NCI-H1417 (cell line): Measurements from ENCODE around the gene MET.
"Not testable (repeated sequence)": the region's sequence is repeated elsewhere in the genome, so short reads cannot be mapped to it uniquely, and the experiment has no call there.

Experiments used
- DNase-seq, 3 experiments: peaks; one replicate each; lab custom pipeline; 2025; lab: John Stamatoyannopoulos, UW

MET gene

DNA sequence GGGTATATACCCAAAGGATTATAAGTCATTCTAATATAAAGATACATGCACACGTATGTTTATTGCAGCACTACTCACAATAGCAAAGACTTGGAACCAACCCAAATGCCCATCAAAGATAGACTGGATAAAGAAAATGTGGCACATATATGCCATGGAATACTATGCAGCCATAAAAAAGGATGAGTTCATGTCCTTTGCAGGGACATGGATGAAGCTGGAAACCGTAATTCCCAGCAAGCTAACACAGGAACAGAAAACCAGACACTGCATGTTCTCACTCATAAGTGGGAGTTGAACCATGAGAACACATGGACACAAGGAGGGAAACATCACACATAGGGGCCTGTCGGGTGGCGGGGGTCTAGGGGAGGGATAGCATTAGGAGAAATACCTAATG, 79.1 kb downstream of the MET start:
- DNase-seq: not testable (repeated sequence)

DNA sequence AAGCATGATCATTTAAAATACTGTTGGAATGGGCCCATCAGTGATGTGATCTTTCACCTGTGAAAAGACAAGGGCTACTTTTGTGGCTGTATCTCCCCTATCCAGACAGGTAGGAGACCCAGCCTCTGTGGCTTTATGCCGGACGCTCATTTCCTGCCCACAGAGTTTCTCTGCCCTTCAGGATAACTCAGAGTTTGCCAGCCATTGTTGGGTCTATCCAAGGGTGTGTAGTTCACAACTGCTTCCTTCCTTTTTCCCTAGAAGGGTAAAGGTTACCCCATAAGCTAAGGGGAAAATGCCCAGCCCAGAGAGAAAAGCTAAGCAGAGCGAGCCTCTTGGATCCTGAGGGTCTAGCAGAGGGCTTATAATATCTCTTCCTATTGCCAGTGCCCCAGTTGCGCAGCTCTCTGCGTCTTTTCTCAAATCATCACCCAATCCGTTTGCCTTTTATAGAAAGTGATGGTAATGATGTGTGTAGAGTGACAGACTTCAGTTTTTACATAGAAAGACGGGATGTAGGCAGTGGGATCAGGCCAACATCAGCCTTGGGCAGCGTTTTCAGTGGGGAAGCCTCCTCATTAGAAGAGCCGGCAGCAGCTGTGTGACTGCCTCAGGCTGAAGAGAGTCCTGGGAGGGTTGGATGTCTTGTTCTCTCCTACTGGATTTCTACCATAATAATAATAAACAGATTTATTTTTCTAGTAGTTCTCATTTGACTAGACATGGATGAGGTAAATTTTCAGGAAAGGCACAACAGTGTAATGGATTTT, 80.5 kb downstream of the MET start:
- DNase-seq: no peak

DNA sequence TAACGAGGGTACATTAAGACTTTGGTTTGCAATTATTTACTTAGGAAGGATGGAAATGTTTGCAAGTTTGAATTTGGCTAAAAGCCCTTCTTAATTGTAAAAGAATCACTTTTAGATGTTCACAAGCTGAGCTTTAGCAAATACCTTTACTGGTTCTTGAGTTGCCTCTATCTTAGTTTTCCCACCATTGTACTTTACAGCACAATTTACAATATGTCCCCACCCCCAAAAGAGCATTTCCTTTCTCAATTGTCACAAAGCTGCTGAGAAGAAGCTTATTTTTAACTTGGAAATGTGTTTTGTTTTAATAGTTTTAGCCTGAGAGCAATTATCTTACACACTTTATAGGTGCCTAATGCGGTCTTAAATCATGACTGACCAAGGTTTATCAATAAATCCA, 81.1 kb downstream of the MET start:
- no peak for DNase-seq

DNA sequence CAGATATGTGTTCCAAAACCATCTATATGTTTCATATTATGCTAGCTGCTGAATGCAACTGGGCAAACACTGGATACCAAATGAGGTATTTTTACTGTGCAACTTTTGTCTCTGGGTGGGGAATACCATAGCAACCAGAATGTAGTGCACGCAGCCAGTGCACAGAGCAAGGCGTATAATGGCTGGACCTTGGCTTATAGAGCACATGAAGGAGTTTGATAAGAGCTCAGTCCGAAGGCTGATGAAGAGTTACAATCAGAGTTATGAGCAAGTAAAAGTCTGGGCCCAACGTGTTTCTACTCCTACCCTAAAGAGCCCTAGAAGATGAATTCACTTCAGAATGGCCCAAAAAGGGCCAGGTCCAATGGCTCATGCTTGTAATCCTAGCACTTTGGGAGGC, 82.2 kb downstream of the MET start:
- no peak for DNase-seq

DNA sequence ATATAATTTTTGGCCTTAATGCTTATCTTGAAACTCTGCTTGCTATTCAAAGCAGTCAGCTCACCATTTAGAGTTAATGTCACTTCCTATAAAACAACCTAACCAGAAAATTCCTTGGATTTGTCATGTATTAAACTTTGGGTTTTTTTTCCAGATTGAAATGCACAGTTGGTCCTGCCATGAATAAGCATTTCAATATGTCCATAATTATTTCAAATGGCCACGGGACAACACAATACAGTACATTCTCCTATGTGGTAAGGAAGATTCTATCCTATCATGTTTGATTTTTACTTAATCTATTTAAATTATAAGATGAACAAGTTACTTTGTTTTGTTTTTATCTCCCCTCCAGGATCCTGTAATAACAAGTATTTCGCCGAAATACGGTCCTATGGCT, 85.3 kb downstream of the MET start:
- no peak for DNase-seq

DNA sequence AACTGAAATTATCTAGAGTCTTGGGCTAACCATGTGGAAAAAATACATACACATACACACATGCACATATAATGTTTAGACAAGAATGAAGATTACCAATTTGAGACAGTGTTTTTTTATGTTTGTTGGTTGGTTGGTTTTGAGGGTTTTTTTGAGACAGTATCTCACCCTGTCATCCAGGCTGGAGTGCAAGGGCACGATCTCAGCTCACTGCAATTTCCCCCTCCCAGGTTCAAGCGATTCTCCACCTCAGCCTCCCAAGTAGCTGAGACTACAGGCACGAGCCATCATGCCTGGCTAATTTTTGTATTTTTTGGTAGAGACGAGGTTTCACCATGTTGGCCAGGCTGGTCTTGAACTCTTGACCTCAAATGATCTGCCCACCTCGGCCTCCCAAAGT, 87.6 kb downstream of the MET start:
- DNase-seq: not testable (repeated sequence)

DNA sequence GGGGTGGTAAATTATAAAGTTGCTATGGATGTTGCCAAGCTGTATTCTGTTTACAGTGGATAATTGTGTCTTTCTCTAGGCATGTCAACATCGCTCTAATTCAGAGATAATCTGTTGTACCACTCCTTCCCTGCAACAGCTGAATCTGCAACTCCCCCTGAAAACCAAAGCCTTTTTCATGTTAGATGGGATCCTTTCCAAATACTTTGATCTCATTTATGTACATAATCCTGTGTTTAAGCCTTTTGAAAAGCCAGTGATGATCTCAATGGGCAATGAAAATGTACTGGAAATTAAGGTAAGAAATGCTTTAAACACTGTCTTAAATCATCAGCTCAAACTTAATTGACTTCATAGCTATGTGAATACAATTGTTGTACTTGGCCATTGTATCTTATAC, 91.0 kb downstream of the MET start:
- peak in 1 of 3 experiments; percentile 47 for DNase-seq

DNA sequence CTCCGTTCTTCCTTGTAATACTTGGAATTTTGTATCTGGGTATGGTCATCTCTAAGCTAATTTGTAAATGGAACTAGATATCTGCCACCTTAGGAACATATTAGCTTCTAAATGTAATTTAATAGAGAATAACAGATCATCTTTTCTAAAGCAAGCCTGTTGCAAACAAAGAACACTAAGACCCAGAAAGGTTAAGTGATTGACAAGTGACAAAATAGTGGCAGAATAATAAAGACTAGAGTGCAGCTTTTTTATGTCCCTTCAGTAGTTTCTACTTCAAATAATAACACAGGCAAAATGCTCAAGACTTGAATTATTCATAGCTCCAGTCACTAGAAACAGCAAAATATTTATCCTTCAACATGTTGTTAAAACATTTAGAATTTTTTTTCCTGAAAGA, 91.7 kb downstream of the MET start:
- DNase-seq: no peak

DNA sequence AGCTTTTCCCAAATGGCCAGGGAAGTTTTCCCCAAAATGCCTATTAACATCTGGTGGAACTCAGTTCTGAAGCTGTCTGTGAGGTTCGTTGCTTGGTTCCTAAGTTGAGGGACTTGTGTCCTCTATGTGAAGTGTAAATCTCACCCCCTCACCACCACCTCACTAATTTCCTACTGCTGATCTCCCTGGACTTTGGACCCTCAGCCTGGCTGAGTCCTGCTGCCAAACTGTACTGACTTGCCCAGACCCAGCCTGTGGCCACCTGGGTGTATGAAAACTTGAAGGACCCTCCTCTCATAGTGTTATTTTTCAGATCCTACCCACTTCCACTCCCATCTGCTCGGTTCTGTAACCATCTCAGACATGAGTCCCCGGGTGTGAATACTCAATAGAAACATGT, 94.9 kb downstream of the MET start:
- no peak for DNase-seq

DNA sequence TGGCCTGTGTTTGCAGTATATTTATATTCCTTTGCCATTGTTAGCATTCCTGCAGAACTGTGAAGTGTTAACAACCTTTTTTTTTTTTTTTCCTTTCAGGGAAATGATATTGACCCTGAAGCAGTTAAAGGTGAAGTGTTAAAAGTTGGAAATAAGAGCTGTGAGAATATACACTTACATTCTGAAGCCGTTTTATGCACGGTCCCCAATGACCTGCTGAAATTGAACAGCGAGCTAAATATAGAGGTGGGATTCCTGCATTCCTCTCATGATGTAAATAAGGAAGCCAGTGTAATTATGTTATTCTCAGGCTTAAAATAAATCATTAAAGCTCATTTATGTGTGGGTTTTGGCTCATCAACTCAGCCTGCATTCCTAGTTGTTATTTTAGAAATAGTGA, 97.5 kb downstream of the MET start:
- DNase-seq: no peak

DNA sequence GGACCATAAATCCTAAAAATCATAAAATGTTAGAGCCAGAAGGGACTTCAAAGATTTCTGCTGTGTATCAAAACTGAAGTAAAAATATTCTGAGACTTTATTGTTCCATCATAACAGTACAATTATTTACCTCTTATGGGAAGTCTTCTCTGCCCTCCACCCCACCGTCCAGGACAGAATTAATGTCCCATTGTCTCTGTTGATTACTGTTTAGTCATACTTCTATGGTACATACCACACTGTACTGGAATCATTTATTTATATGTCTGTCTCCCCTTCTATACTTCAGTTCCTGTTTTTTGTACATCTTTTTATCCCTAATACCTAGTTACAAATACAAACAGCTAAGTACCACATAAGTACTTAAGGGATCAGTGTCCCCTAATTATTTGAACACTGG, 98.9 kb downstream of the MET start:
- no peak for DNase-seq

DNA sequence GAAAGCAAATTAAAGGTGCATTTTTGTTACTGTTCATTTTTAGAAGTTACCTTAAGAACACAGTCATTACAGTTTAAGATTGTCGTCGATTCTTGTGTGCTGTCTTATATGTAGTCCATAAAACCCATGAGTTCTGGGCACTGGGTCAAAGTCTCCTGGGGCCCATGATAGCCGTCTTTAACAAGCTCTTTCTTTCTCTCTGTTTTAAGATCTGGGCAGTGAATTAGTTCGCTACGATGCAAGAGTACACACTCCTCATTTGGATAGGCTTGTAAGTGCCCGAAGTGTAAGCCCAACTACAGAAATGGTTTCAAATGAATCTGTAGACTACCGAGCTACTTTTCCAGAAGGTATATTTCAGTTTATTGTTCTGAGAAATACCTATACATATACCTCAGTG, 99.6 kb downstream of the MET start:
- no peak for DNase-seq

DNA sequence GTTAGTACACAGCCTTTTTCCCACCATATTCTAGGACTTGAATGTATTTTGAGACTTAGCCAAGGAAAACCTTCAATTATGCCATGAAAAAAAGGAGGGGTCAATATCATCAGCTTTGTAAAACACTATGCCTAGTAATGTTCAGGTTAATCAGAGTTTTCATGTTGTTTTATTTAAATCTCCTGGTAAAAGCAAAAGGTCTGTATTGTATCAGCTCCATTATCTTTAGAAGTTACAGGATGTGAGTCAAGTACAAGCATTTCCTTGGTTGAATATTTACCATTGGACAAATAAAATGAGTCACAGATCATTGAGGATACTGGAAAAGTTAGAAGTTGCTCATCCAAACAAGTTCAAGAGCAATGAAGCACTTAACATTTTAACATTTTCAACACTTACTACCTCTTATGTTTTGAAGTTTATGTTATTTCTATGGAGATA, 100.4 kb downstream of the MET start:
- DNase-seq: no peak

DNA sequence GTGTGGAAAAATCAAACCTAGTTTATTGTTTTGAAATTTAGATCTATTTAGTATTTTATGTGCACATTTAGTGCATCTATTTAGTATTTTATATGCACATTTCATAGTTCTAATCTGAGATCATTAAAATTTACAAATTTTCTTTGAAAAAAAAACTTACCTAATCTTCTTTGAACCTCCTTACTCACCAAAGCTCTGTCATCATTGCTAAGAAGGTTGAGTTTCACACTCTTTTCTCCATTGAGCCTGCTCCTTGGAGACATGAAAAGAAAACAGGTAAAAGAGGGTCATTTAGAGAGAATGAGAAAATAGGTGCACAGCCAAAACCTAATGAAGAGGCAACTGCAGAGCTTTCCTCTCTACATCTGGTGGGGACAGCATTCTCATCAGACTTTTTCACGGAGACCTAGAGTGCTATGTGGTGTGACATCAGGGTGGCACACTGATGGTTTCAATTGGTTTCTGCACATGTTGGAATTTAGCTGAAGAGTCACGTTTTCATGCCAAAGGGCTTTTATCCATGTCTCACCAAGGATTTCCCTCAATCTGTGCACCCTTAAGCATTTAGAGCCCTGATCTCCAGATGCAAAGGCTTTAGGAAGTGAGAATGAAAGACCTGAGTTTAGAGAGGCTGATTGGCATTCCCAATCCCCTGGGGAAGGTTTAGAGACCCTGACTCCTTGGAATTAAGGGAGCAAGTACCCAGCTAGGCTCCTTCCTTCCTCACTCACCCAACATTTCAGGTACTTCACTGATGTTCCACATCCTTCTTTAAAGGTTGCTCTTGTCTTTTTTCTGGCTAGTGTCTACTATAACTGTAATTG, 101.1 kb downstream of the MET start:
- DNase-seq: no peak

DNA sequence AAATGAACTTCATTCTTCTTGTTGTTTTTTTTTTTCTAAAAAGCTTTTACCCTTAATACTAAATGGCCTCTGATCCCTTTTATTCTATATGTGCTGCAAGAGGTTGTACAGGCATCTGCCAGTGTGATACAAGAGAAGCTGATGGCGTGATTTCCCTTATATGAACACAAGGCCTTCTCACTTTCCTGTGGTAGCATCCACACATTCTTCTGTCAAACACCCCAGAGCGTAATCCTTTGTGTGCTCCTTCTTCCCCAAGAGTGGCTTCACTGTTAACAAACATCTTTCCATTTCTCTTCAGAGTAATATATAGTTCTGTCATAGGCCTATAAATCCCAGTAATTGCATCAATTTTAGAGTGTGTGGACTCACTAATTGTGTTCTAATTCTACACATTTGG, 104.0 kb downstream of the MET start:
- DNase-seq: peak in 1 of 3 experiments; percentile 63

DNA sequence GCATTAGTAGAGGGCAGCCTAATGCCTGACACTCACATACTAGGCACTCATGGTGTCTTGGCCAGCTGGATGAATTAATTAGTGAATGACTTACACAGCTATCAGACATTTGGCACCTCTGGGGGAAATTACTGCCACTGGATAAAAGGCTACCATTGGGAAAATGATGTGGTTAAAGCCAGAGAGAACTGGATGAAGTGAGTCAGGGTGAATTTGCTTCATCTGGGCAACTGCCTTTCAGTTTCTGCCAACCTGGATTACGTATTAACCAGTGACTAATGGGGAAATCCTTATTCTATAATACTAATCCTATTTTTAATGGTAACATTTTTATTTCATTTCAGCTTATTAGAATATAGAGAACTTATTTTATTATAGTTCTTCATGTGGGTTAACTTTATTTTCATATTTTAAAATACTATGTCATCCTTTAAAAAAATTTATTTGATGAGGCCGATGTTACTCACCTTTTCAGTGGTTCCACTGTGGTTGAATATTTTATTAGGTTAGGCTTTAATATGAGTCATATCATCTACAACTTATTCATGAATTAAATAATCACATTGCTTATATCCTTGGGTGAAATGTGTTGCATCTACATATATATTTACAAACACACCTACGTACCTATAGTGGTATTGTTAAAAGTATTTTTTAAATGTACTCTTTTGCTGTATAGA, 104.8 kb downstream of the MET start:
- DNase-seq: peak in 1 of 3 experiments; percentile 66

DNA sequence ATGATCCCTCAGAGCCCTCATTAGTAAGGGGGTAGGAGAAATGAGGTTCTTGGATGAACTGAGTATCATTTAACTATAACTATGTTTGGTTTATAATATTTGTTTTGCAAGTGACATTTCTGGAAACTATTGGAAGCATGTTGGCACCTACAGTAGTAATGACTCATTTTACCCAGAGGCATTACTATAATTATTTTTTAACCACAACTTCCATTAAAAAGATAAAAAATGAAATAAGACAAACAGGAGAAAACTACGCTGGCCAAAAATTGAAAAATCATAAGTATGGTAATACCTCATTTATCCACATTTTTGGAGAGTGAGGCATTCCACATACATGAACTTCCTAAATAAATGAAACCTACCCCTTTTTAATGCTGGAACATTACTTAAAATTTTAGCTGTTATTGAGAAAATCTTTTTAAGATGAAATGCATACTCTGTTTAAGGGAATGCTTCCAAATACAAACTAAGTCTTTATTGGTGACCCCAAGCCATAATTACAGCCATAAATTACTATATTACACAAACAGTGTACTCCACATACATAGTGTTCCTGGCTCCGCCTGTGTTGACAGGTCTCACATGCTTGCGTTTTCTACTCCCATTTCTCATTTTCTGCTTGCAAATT, 105.8 kb downstream of the MET start:
- DNase-seq: peak in 1 of 3 experiments; percentile 43

DNA sequence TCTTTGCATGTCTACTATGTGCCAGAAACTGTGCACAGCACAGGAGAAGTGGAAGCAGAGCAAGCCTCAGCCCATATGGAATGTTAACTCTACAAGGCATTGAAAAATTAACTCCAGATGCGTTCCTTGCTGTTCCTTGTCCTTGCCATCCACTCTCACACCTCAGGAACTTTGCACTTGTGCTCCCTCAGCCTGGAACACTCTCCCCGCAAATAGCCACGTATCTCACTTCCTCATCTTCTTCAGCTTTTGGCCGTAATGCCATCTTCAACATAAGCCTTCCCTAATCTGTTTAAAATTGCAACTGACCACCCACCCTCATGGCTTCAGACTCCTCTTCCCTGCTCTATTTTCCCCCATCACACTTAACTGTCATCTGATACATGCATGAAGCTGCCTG, 107.2 kb downstream of the MET start:
- no peak for DNase-seq

DNA sequence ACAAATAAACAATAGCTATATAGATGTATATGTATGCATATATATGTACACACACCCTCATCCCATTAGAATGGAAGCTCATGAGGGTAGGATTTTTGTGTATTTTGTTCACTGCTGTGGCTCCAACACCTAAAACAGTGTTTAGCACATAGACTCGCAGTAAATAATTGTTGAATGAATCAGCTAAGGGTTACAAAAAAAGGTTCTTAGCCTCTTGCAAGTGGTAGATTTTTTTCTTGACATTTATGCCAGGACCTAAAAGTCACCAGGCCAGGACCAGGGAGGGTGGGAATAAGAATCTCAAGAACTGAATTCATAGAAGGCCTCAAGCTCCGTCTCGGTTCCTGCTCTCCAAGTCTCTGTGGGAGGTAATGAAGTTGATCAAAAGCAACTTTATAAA, 107.9 kb downstream of the MET start:
- no peak for DNase-seq

DNA sequence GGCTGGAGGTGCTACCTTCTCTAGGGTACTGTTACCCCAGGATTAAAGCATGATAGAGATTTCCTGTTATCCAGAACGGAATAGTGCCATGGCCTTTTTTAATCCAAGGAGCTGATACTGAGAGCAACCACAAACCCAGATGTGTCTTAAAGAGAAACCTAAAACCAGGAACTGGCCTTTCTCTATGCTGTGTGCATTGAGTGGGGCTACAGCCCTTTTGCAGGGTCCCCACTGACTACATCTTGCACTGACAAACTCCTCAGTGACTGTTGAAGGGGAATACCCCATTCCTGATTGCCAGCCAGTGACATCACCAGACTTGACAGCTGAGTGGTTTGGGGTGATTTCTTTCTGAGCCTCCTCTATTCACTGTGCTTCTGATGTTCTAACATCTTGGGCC, 108.5 kb downstream of the MET start:
- DNase-seq: no peak

DNA sequence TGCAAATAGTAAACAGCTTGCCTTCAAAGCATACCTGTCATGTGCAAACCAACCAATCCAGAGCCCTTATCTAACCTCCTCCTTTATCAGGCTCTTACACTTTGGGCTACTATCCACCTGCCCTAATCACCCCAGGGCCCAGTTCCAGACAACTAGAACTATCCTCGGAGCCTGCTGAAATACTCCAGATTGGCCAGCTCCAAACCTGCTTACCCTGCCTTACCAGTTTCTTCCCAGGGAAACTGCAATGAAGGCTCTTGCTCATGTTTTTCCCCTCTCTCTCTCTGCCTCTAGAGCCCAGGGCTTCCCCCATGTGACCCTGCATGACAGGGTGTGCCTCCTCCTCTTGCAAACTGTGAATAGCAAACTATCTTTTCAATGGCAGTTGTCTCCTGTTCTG, 109.0 kb downstream of the MET start:
- peak in 1 of 3 experiments; percentile 9 for DNase-seq

DNA sequence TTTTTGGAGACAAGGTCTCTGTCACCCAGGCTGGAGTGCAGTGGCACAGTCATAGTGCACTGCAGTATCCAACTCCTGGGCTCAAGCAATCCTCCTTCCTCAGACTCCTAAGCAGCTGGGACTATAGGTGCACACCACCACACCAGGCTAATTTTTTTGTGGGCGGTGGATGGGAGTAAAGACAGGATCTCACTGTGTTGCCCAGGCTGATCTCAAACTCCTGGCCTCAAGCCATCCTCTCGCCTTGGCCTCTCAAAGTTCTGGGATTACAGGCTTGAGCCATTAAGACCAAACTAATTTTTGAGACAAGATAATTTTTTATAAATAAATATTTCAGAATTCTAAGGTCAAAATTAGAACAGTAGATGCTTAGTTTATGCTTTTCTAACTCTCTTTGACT, 109.6 kb downstream of the MET start:
- DNase-seq: no peak
